ENCODE measurements around the gene RIPOR3.

GRCh38 chr20:50592282-50593004 is 98.9 kb downstream of the RIPOR3 start:
- TF ChIP-seq, protein P1, sequence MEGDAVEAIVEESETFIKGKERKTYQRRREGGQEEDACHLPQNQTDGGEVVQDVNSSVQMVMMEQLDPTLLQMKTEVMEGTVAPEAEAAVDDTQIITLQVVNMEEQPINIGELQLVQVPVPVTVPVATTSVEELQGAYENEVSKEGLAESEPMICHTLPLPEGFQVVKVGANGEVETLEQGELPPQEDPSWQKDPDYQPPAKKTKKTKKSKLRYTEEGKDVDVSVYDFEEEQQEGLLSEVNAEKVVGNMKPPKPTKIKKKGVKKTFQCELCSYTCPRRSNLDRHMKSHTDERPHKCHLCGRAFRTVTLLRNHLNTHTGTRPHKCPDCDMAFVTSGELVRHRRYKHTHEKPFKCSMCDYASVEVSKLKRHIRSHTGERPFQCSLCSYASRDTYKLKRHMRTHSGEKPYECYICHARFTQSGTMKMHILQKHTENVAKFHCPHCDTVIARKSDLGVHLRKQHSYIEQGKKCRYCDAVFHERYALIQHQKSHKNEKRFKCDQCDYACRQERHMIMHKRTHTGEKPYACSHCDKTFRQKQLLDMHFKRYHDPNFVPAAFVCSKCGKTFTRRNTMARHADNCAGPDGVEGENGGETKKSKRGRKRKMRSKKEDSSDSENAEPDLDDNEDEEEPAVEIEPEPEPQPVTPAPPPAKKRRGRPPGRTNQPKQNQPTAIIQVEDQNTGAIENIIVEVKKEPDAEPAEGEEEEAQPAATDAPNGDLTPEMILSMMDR (IDR thresholded peaks at IDR 0.05) = no peak
- TF ChIP-seq POLR2A (IDR thresholded peaks at IDR 0.05) = no peak
